Mammary epithelial cell (primary cell): ENCODE data around the gene UNC79.

Experiments used
- CTCF ChIP-seq, 2 donors: IDR thresholded peaks in 1 of 2; conservative IDR thresholded peaks in 1 of 2; 2 replicates each; pipeline ENCODE4 v1.5.1; 2011 to 2012; ENCODE audit warnings: inconsistent platforms in 2 of 2, low read length in 2 of 2, mild to moderate bottlenecking in 2 of 2, control low read depth in 1 of 2, low read depth in 1 of 2; ENCODE audit not compliant: insufficient read depth in 1 of 2; ENCODE audit errors: extremely low read depth in 1 of 2
- EZH2 ChIP-seq: IDR thresholded peaks from 2 replicates; pipeline ENCODE4 v1.6.1; 2012; ENCODE audit warnings: low read length, inconsistent platforms, borderline replicate concordance

GRCh38 chr14:93475471-93475870, 44.7 kb downstream of the UNC79 start:
- TF ChIP-seq CTCF (conservative IDR thresholded peaks at IDR 0.05 in 1 of 2, IDR thresholded peaks at IDR 0.05 in 1 of 2; ENCODE audit: extremely low read depth in 1 of 2, insufficient read depth in 1 of 2, low read depth in 1 of 2, low read length in 2 of 2) (no peak), EZH2 (no peak)
